ENCODE measurements around the gene DLEC1. TPM values are rescaled to one million over a fixed set of nuclear protein-coding genes. Genes with fewer than 3 reads are reported as not detected.

Gene DLEC1
- total and polyA plus RNA-seq, 5 experiments from 2014 or later = 0.31 to 5.2 (median 0.37) TPM

GRCh38 chr3:38003371-38003816, 35.6 kb upstream of the DLEC1 start:
- ATAC-seq (peak; percentile 40 to 64), DNase-seq (peak; percentile 34 to 78 (median 50))
- peaks cover 0 to 31% (median 0%) of the 10 kb centered on the region in 3 donors for H3K36me3 Mint-ChIP-seq
- POLR2A ChIA-PET = interaction anchor here (0.8 to 1.4 kb wide), 2 partner anchors 19 to 162 kb away, joined by 4 to 5 read pairs; partner anchors contain the start of gene OXSR1
- H3K27ac Mint-ChIP-seq = peak overlapping the region in 8 of 10 donors; percentile 28 to 88 (median 77)
- H3K9me3 Mint-ChIP-seq = no peaks in the 10 kb centered on the region
- H3K4me1 Mint-ChIP-seq = peaks cover 20 to 33% (median 27%) of the 10 kb centered on the region in 4 donors
- H3K4me3 Mint-ChIP-seq = no peak overlapping the region
- H3K27me3 Mint-ChIP-seq = no peaks in the 10 kb centered on the region

DNA sequence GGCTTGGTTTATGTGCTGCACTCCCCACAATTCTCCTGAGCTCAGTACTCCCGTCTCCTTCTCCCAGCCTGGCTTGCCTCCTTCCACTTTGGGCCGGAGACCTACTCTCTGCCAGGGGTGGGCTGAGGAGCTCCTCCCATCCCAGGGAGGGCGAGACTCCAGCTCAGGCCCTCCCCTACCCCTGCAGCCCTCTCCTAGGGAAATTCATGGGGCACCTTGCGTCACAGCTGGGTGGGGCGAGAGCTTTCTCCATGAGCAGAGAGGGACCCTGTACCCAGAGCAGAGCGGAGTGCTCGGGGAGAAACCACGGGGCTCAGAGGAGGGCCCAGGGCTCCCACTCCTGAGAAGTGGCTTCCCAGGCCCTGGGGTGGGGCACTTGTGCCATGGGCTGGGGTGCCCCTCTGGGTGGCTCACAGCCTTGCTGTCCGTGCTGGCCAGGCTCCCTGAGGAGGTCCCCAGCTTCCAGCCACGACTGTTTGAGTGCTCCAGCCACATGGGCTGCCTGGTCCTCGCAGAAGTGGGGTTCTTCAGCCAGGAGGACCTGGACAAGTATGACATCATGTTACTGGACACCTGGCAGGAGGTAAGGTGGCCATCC, 35.1 kb upstream of the DLEC1 start:
- DNase-seq (peak in 1 of 10 donors; percentile 47), ATAC-seq (no peak)
- Mint-ChIP-seq H3K27ac (peak overlapping the region; percentile 28 to 88 (median 64)), H3K4me3 (no peak overlapping the region), H3K4me1 (peaks cover 15 to 28% (median 23%) of the 10 kb centered on the region in 4 donors), H3K9me3 (no peaks in the 10 kb centered on the region), H3K27me3 (no peaks in the 10 kb centered on the region), H3K36me3 (peaks cover 0 to 31% (median 0%) of the 10 kb centered on the region in 3 donors)
- POLR2A ChIA-PET = interaction anchor here (0.8 to 1.4 kb wide), 2 partner anchors 19 to 161 kb away, joined by 4 to 5 read pairs; partner anchors contain the start of gene OXSR1

- H3K27me3 Mint-ChIP-seq = no peaks in the 10 kb centered on the region
- H3K36me3 Mint-ChIP-seq = peaks cover 0 to 31% (median 0%) of the 10 kb centered on the region in 3 donors
- H3K4me1 Mint-ChIP-seq = peaks cover 10 to 22% (median 19%) of the 10 kb centered on the region in 4 donors
- peak overlapping the region in 9 of 10 donors; percentile 1 to 87 (median 58) for H3K27ac Mint-ChIP-seq
- no peaks in the 10 kb centered on the region for H3K9me3 Mint-ChIP-seq
- DNase-seq (peak in 5 of 10 donors; percentile 14 to 75 (median 35)), ATAC-seq (peak; percentile 55 to 73)
- POLR2A ChIA-PET = no interaction called here
- H3K4me3 Mint-ChIP-seq = no peak overlapping the region
Observed at GRCh38 chr3:38004415-38005075, 34.5 kb upstream of the DLEC1 start.

- Mint-ChIP-seq H3K27me3 (no peaks in the 10 kb centered on the region), H3K27ac (peak overlapping the region in 9 of 10 donors; percentile 1 to 87 (median 60)), H3K36me3 (peaks cover 0 to 23% (median 0%) of the 10 kb centered on the region in 3 donors), H3K4me1 (peaks cover 9 to 20% (median 14%) of the 10 kb centered on the region in 4 donors), H3K9me3 (no peaks in the 10 kb centered on the region), H3K4me3 (no peak overlapping the region)
- DNase-seq (no peak), ATAC-seq (no peak)
- POLR2A ChIA-PET = no interaction called here
Observed at GRCh38 chr3:38005076-38006020, 33.7 kb upstream of the DLEC1 start.

DNA sequence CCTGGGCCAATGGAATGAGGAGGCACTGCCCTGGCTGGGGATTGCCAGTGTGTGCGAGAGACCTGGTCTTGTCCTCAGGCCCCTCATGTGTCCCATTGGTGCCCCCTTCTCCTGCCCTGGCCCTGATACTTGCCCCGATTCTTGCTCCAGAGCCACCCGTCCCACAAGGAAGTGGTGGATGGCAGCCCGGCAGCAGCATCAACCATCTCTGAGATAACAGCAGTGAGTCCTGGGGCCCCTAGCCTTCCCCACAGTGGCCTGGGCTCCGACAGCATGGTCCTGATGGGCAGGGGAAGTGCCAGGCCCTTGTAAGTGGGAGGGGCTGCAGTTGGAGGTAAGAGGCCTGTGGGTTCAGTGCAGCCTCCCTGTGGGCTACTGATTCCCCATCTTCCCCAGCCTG, 33.0 kb upstream of the DLEC1 start:
- POLR2A ChIA-PET = interaction anchor here (0.6 kb wide), 1 partner anchor 274 kb away, joined by 6 read pairs; no protein-coding TSS in a partner anchor

GRCh38 chr3:38006445-38006995, 32.5 kb upstream of the DLEC1 start:
- H3K27ac Mint-ChIP-seq = peak overlapping the region in 1 of 10 donors; percentile 15
- H3K4me1 Mint-ChIP-seq = peaks cover 9 to 22% (median 14%) of the 10 kb centered on the region in 4 donors
- no peak for DNase-seq
- no peaks in the 10 kb centered on the region for H3K27me3 Mint-ChIP-seq
- no peak overlapping the region for H3K4me3 Mint-ChIP-seq
- POLR2A ChIA-PET = interaction anchor here (0.6 kb wide), 1 partner anchor 274 kb away, joined by 6 read pairs; no protein-coding TSS in a partner anchor
- H3K36me3 Mint-ChIP-seq = peaks cover 0 to 16% (median 0%) of the 10 kb centered on the region in 3 donors
- H3K9me3 Mint-ChIP-seq = no peaks in the 10 kb centered on the region
- no peak for ATAC-seq

More for the DNA sequence above, 33.0 kb upstream of the DLEC1 start:
- no peak overlapping the region for H3K4me3 Mint-ChIP-seq
- no peaks in the 10 kb centered on the region for H3K9me3 Mint-ChIP-seq
- H3K36me3 Mint-ChIP-seq = peaks cover 0 to 19% (median 0%) of the 10 kb centered on the region in 3 donors
- DNase-seq = no peak
- peaks cover 9 to 20% (median 14%) of the 10 kb centered on the region in 4 donors for H3K4me1 Mint-ChIP-seq
- H3K27me3 Mint-ChIP-seq = no peaks in the 10 kb centered on the region
- no peak for ATAC-seq
- H3K27ac Mint-ChIP-seq = peak overlapping the region in 1 of 10 donors; percentile 15

DNA sequence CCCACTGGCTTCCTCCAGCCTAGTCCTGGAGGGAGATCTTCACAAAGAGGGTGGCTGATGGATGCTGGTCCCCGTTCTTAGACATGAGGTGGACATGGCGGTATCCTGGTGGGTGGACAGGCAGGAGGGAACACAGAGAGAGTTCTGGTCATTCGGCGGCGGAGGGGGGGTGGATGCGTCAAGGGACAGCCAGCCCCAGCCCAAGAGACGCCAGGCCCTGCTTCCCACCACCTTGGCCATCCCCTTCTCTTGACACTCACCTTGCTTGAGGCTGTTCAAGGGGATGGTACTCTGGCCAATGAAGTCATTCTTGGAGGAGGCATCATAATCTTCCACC, 31.3 kb upstream of the DLEC1 start:
- Mint-ChIP-seq H3K9me3 (no peaks in the 10 kb centered on the region), H3K27ac (peak overlapping the region in 2 of 10 donors; percentile 46 to 53), H3K4me1 (peaks cover 9 to 19% (median 14%) of the 10 kb centered on the region in 4 donors), H3K27me3 (no peaks in the 10 kb centered on the region), H3K36me3 (peaks cover 0 to 9% (median 0%) of the 10 kb centered on the region in 3 donors), H3K4me3 (no peak overlapping the region)
- POLR2A ChIA-PET = no interaction called here
- ATAC-seq (no peak), DNase-seq (no peak)

GRCh38 chr3:38008191-38008701, 30.8 kb upstream of the DLEC1 start:
- ATAC-seq (no peak), DNase-seq (no peak)
- H3K4me1 Mint-ChIP-seq = peaks cover 7 to 14% (median 10%) of the 10 kb centered on the region in 4 donors
- H3K4me3 Mint-ChIP-seq = no peak overlapping the region
- H3K27ac Mint-ChIP-seq = peak overlapping the region in 3 of 10 donors; percentile 25 to 69 (median 46)
- H3K9me3 Mint-ChIP-seq = no peaks in the 10 kb centered on the region
- H3K27me3 Mint-ChIP-seq = no peaks in the 10 kb centered on the region
- POLR2A ChIA-PET = interaction anchor here (1.9 kb wide), 1 partner anchor 14 kb away, joined by 9 read pairs; no protein-coding TSS in a partner anchor
- H3K36me3 Mint-ChIP-seq = peaks cover 0 to 9% (median 0%) of the 10 kb centered on the region in 3 donors

DNA sequence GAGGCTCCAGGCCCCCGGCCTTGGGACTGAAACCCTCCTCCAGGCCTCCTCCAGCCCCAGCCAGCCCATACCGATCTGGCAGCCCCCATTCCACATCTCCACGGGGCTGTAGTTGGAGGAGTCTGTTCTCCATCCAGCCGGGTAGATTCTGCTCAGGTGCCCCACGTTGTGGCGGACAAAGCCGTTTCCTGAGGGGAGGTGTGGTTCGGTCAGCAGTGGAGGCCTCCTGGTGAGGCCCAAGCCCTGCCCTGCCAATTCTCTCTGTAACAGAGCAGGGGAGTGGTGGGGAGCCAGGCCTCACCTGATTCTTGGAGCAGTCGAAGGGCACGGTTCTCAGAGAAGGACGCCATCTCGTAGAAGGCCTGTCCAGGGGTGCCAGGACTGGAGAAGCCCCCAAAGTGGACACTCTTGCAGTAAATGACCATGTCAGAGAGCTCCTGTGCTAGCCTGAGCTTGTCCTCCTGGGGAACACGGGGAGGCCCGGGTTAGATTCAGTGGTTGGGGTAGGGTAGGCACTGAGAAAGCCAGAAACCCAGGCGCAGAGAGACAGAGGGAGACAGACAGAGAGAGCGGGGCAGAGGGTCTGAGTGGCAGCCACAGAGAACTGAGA, 29.9 kb upstream of the DLEC1 start:
- DNase-seq = no peak
- H3K27me3 Mint-ChIP-seq = no peaks in the 10 kb centered on the region
- peak overlapping the region in 4 of 10 donors; percentile 20 to 61 (median 42) for H3K27ac Mint-ChIP-seq
- H3K4me1 Mint-ChIP-seq = peaks cover 7 to 10% (median 7%) of the 10 kb centered on the region in 4 donors
- peaks cover 0 to 10% (median 0%) of the 10 kb centered on the region in 3 donors for H3K36me3 Mint-ChIP-seq
- no peak for ATAC-seq
- POLR2A ChIA-PET = interaction anchor here (1.9 kb wide), 1 partner anchor 13 kb away, joined by 9 read pairs; no protein-coding TSS in a partner anchor
- H3K4me3 Mint-ChIP-seq = no peak overlapping the region
- H3K9me3 Mint-ChIP-seq = no peaks in the 10 kb centered on the region

GRCh38 chr3:38009807-38010591, 29.0 kb upstream of the DLEC1 start:
- Mint-ChIP-seq H3K4me1 (peaks cover 0 to 2% (median under 1%) of the 10 kb centered on the region in 4 donors), H3K27me3 (no peaks in the 10 kb centered on the region), H3K9me3 (no peaks in the 10 kb centered on the region), H3K27ac (peak overlapping the region in 2 of 10 donors; percentile 34 to 68), H3K4me3 (no peak overlapping the region), H3K36me3 (peaks cover 0 to 14% (median 1%) of the 10 kb centered on the region in 3 donors)
- DNase-seq (no peak), ATAC-seq (peak in 1 of 2 donors; percentile 23)
- POLR2A ChIA-PET = interaction anchor here (1.9 kb wide), 1 partner anchor 12 kb away, joined by 9 read pairs; no protein-coding TSS in a partner anchor
